GM12878 (cell line): ENCODE results near the gene BRICD5.

Experiments used
- CTCF ChIP-seq, 3 experiments: IDR thresholded peaks in 2 of 3; conservative IDR thresholded peaks in 1 of 3; 2 replicates each; pipeline ENCODE4 v1.5.1; 2011; ENCODE audit warnings: low read depth in 3 of 3, low read length in 3 of 3, mild to moderate bottlenecking in 3 of 3, control low read depth in 2 of 3, moderate library complexity in 2 of 3, inconsistent platforms in 1 of 3, mixed read lengths in 1 of 3; ENCODE audit not compliant: control insufficient read depth in 2 of 3, insufficient read depth in 1 of 3; ENCODE audit errors: extremely low read depth in 1 of 3
- HCFC1 ChIP-seq: fragments of 150-350 bp; IDR thresholded peaks from 2 replicates; pipeline ENCODE4 v1.6.1; 2014; ENCODE audit warnings: low read length
- HDAC2 ChIP-seq: fragments of 200-600 bp; sonication (generic); IDR thresholded peaks from 2 replicates; pipeline ENCODE4 v1.6.1; 2017
- JUNB ChIP-seq: IDR thresholded peaks from 2 replicates; pipeline ENCODE4 v1.6.1; 2016; ENCODE audit warnings: antibody characterized with exemption, mild to moderate bottlenecking
- LARP7 ChIP-seq: fragments of 450-650 bp; IDR thresholded peaks from 2 replicates; pipeline ENCODE4 v1.6.1; 2017; ENCODE audit warnings: mild to moderate bottlenecking

- TF ChIP-seq CTCF (IDR thresholded peaks at IDR 0.05 in 2 of 3, conservative IDR thresholded peaks at IDR 0.05 in 1 of 3; ENCODE audit: control insufficient read depth in 2 of 3, extremely low read depth in 1 of 3, insufficient read depth in 1 of 3, low read depth in 3 of 3, low read length in 3 of 3) (no peak), HDAC2 (no peak), LARP7 (no peak), HCFC1 (no peak), JUNB (no peak)
Measured at GRCh38 chr16:2205967-2206313, 4.7 kb downstream of the BRICD5 start.
